HCT116 (cell line): Measurements from ENCODE around the gene PLEKHG3. TPM values are rescaled to one million over a fixed set of nuclear protein-coding genes. Genes with fewer than 3 reads are reported as not detected.

Source experiments
- ATAC-seq: fragments of 200-7000 bp; cut with Tn5 transposase; 2 replicates; pipeline ENCODE4 v1.9.1; 2020; ENCODE audit warnings: mild to moderate bottlenecking, moderate library complexity
- BruUV-seq: library from RNA; stranded (reverse); fragments of 400-500 nt; replicated peaks from 2 replicates; lab custom pipeline; 2021; lab: Mats Ljungman, UMichigan
- CTCF ChIA-PET: fragments of 300-600 bp; sonication (Branson Sonifier 250); formaldehyde crosslinking; loops from one replicate; lab custom pipeline; 2021; ENCODE audit warnings: antibody characterized with exemption; lab: Charles Lee
- POLR2A ChIA-PET: fragments of 300-600, 350-600 bp; sonication (Branson Sonifier 250); formaldehyde crosslinking; loops from one replicate; lab custom pipeline; 2021; ENCODE audit warnings: antibody characterized with exemption; lab: Charles Lee
- RAD21 ChIA-PET, 2 experiments: fragments of 300-600 bp; sonication (Branson Sonifier 250); formaldehyde crosslinking; loops; one replicate each; lab custom pipeline; 2023; ENCODE audit warnings: low total read pairs in 2 of 2; ENCODE audit not compliant: uncharacterized antibody in 2 of 2, unreplicated experiment in 2 of 2, low non-redundant PET in 1 of 2; lab: Charles Lee
- DNase-seq: peaks from one replicate; pipeline ENCODE4 v3.0.0-alpha.2; 2010; ENCODE audit warnings: low read depth, low spot score
- H2AFZ ChIP-seq: fragments of 200-600 bp; shearing (Covaris generic), sonication (generic); 2 replicates; pipeline ENCODE4 v1.6.1; 2017; ENCODE audit warnings: low read depth, mixed run types, mixed read lengths, antibody characterized with exemption, low read length; ENCODE audit not compliant: poor library complexity, severe bottlenecking
- H3K27ac ChIP-seq: 2 replicates; pipeline ENCODE4 v1.5.1; 2012; ENCODE audit warnings: low read depth, low read length
- H3K27me3 ChIP-seq: fragments of 200-600 bp; sonication (generic); 2 replicates; pipeline ENCODE4 v1.6.1; 2016; ENCODE audit warnings: mixed run types, low read length, mixed read lengths; ENCODE audit not compliant: insufficient read depth
- H3K36me3 ChIP-seq, 2 experiments: fragments of 200-500 bp in 1 of 2; fragments of 200-600 bp in 1 of 2; sonication (Bioruptor generic) in 1 of 2; sonication (generic) in 1 of 2; 2 replicates each; pipeline versions ENCODE4 v1.5.1 to v1.6.1; 2014 to 2016; ENCODE audit warnings: low read length in 2 of 2, inconsistent platforms in 1 of 2, mixed read lengths in 1 of 2, mixed run types in 1 of 2; ENCODE audit not compliant: insufficient read depth in 2 of 2, control insufficient read depth in 1 of 2
- H3K4me1 ChIP-seq, 2 experiments: fragments of 200-600 bp in 1 of 2; sonication (generic) in 1 of 2; 2 replicates each; pipeline versions ENCODE4 v1.5.1 to v1.6.1; 2012 to 2017; ENCODE audit warnings: low read length in 2 of 2, inconsistent platforms in 1 of 2, mild to moderate bottlenecking in 1 of 2, mixed read lengths in 1 of 2, mixed run types in 1 of 2, moderate library complexity in 1 of 2; ENCODE audit not compliant: insufficient read depth in 2 of 2, control insufficient read depth in 1 of 2
- H3K4me2 ChIP-seq: fragments of 200-600 bp; sonication (generic); 2 replicates; pipeline ENCODE4 v1.6.1; 2017; ENCODE audit warnings: mixed run types, low read length, mixed read lengths
- H3K4me3 ChIP-seq, 2 experiments: fragments of 200-600 bp in 1 of 2; sonication (generic) in 1 of 2; replicated peaks in 1 of 2; 2 replicates each; pipeline ENCODE4 v1.5.1; 2011 to 2016; ENCODE audit warnings: low read length in 2 of 2, control low read depth in 1 of 2, low read depth in 1 of 2, mild to moderate bottlenecking in 1 of 2, mixed read lengths in 1 of 2, mixed run types in 1 of 2
- H3K79me2 ChIP-seq: fragments of 200-600 bp; sonication (generic); 2 replicates; pipeline ENCODE4 v1.6.1; 2017; ENCODE audit warnings: mild to moderate bottlenecking, mixed run types, low read length, moderate library complexity, mixed read lengths; ENCODE audit not compliant: insufficient read depth
- H3K9ac ChIP-seq: fragments of 200-600 bp; sonication (generic); 2 replicates; pipeline ENCODE4 v1.6.1; 2016; ENCODE audit warnings: low read length, mixed read lengths
- H3K9me2 ChIP-seq: fragments of 200-600 bp; sonication (generic), shearing (Covaris generic); 2 replicates; pipeline ENCODE4 v1.6.1; 2017; ENCODE audit warnings: mixed run types, mild to moderate bottlenecking, moderate library complexity; ENCODE audit not compliant: insufficient read depth
- H3K9me3 ChIP-seq, 2 experiments: fragments of 200-500 bp in 1 of 2; fragments of 200-600 bp in 1 of 2; sonication (Bioruptor generic) in 1 of 2; sonication (generic) in 1 of 2; 2 replicates each; pipeline ENCODE4 v1.6.1; 2014 to 2017; ENCODE audit warnings: low read length in 2 of 2, mixed read lengths in 2 of 2, inconsistent platforms in 1 of 2, low read depth in 1 of 2, mild to moderate bottlenecking in 1 of 2, mixed run types in 1 of 2, moderate library complexity in 1 of 2; ENCODE audit not compliant: control insufficient read depth in 1 of 2, insufficient read depth in 1 of 2
- H4K20me1 ChIP-seq: fragments of 200-600 bp; sonication (generic), shearing (Covaris generic); 2 replicates; pipeline ENCODE4 v1.6.1; 2017; ENCODE audit warnings: mixed run types, mild to moderate bottlenecking, moderate library complexity; ENCODE audit not compliant: insufficient read depth
- ATF3 ChIP-seq: IDR thresholded peaks from 2 replicates; pipeline ENCODE4 v1.6.1; 2012
- CBX3 ChIP-seq: IDR thresholded peaks from 2 replicates; pipeline ENCODE4 v1.6.1; 2012; ENCODE audit warnings: low read depth
- CEBPB ChIP-seq: IDR thresholded peaks from 2 replicates; pipeline ENCODE4 v1.6.1; 2012; ENCODE audit warnings: low read depth
- CTCF ChIP-seq, 3 experiments: fragments of 200-600 bp in 1 of 3; sonication (generic) in 1 of 3; IDR thresholded peaks in 2 of 3; conservative IDR thresholded peaks in 1 of 3; 2 replicates each; pipeline ENCODE4 v1.5.1; 2012 to 2017; ENCODE audit warnings: low read depth in 2 of 3, low read length in 2 of 3, antibody characterized with exemption in 1 of 3, borderline replicate concordance in 1 of 3, control low read depth in 1 of 3, mild to moderate bottlenecking in 1 of 3, mixed read lengths in 1 of 3, mixed run types in 1 of 3, moderate library complexity in 1 of 3; ENCODE audit not compliant: insufficient read depth in 1 of 3
- EGR1 ChIP-seq: IDR thresholded peaks from 2 replicates; pipeline ENCODE4 v1.6.1; 2012; ENCODE audit warnings: low read depth
- ELF1 ChIP-seq: IDR thresholded peaks from 2 replicates; pipeline ENCODE4 v1.6.1; 2012; ENCODE audit warnings: low read depth, borderline replicate concordance
- EZH2 ChIP-seq: fragments of 200-600 bp; sonication (generic); IDR thresholded peaks from 2 replicates; pipeline ENCODE4 v1.6.1; 2017; ENCODE audit warnings: antibody characterized with exemption, mixed run types
- EZH2phosphoT487 ChIP-seq: fragments of 200-600 bp; IDR thresholded peaks from 2 replicates; pipeline ENCODE4 v1.6.1; 2018; ENCODE audit warnings: antibody characterized with exemption, borderline replicate concordance
- FOSL1 ChIP-seq: IDR thresholded peaks from 2 replicates; pipeline ENCODE4 v1.6.1; 2012; ENCODE audit warnings: low read depth
- JUND ChIP-seq: IDR thresholded peaks from 2 replicates; pipeline ENCODE4 v1.6.1; 2012
- MAX ChIP-seq: IDR thresholded peaks from 2 replicates; pipeline ENCODE4 v1.6.1; 2012
- POLR2A ChIP-seq: IDR thresholded peaks from 2 replicates; pipeline ENCODE4 v1.7.0; 2011; ENCODE audit warnings: borderline replicate concordance; ENCODE audit not compliant: insufficient read depth, insufficient read length; ENCODE audit errors: extremely low read depth
- POLR2AphosphoS5 ChIP-seq: IDR thresholded peaks from 2 replicates; pipeline ENCODE4 v1.6.1; 2011; ENCODE audit warnings: mild to moderate bottlenecking, low read depth, low read length, moderate library complexity
- REST ChIP-seq: IDR thresholded peaks from 2 replicates; pipeline ENCODE4 v1.6.1; 2012; ENCODE audit warnings: low read depth
- SIN3A ChIP-seq: IDR thresholded peaks from 2 replicates; pipeline ENCODE4 v1.6.1; 2012; ENCODE audit warnings: low read depth
- SP1 ChIP-seq: IDR thresholded peaks from 2 replicates; pipeline ENCODE4 v1.6.1; 2012; ENCODE audit warnings: low read depth
- TCF7L2 ChIP-seq: IDR thresholded peaks from 2 replicates; pipeline ENCODE4 v1.7.0; 2011; ENCODE audit warnings: borderline replicate concordance, inconsistent platforms; ENCODE audit not compliant: insufficient read depth, insufficient read length; ENCODE audit errors: extremely low read depth
- ZBTB33 ChIP-seq: IDR thresholded peaks from 2 replicates; pipeline ENCODE4 v1.6.1; 2011; ENCODE audit warnings: mild to moderate bottlenecking, low read length, moderate library complexity; ENCODE audit not compliant: insufficient replicate concordance; ENCODE audit errors: extremely low read depth
- ZFX ChIP-seq: fragments of 450-650 bp; IDR thresholded peaks from 2 replicates; pipeline ENCODE4 v1.6.1; 2017
- ZNF274 ChIP-seq: fragments of 200-500 bp; sonication (Bioruptor generic); IDR thresholded peaks from 2 replicates; pipeline ENCODE4 v1.6.1; 2014; ENCODE audit warnings: mild to moderate bottlenecking, low read depth, low read length, inconsistent platforms
- intact Hi-C: fragments of 100-400 bp; cut with micrococcal nuclease; formaldehyde crosslinking; loops from 2 replicates; pipeline ENCODE4 v1.10.0; 2022
- total RNA-seq: library from RNA; stranded (reverse); gene quantifications from one replicate; pipeline ENCODE4 v1.2.1, GENCODE V29; 2021; ENCODE audit not compliant: unreplicated experiment

Gene PLEKHG3
- total RNA-seq, 1 experiment from 2014 or later = 55.6 TPM

- ChIA-PET CTCF (no interaction called here), RAD21 (no interaction called here)
- ATAC-seq = no peak
These were observed 11.0 kb upstream of the PLEKHG3 start for GRCh38 chr14:64692986-64693809.

More at GRCh38 chr14:64692986-64693809, 11.0 kb upstream of the PLEKHG3 start:
- H3K4me2 ChIP-seq = no peak overlapping the region
- no peaks in the 10 kb centered on the region for H3K4me1 ChIP-seq
- H3K36me3 ChIP-seq = no peaks in the 10 kb centered on the region
- no peak overlapping the region for H3K27ac ChIP-seq
- no peak overlapping the region for H2AFZ ChIP-seq
- no peaks in the 10 kb centered on the region for H3K9me3 ChIP-seq
- no peaks in the 10 kb centered on the region for H4K20me1 ChIP-seq
- H3K79me2 ChIP-seq = no peaks in the 10 kb centered on the region
- BruUV-seq = no TSS peak
- no peak for DNase-seq
- intact Hi-C loops = no loop called here
- POLR2A ChIA-PET = interaction anchor here (1.2 to 1.9 kb wide), 2 partner anchors 10 to 11 kb away, joined by 3 to 4 read pairs; no protein-coding TSS in a partner anchor
- no peaks in the 10 kb centered on the region for H3K9me2 ChIP-seq
- H3K27me3 ChIP-seq = no peaks in the 10 kb centered on the region; the same call in 1 of the 2 replicates
- H3K4me3 ChIP-seq = no peak overlapping the region
- TF ChIP-seq FOSL1 = no peak
- no peak for TF ChIP-seq EZH2
- TF ChIP-seq ZBTB33 = no peak
- no peak for TF ChIP-seq ELF1
- TF ChIP-seq CEBPB = no peak
- TF ChIP-seq SP1 = no peak
- no peak for TF ChIP-seq POLR2A
- TF ChIP-seq CTCF (IDR thresholded peaks at IDR 0.05 in 2 of 3, conservative IDR thresholded peaks at IDR 0.05 in 1 of 3; ENCODE audit: borderline replicate concordance in 1 of 3, insufficient read depth in 1 of 3, low read depth in 2 of 3, low read length in 2 of 3) = no peak
- no peak for TF ChIP-seq TCF7L2
- no peak for TF ChIP-seq POLR2AphosphoS5
- TF ChIP-seq EGR1 = no peak
- TF ChIP-seq JUND = no peak
- TF ChIP-seq EZH2phosphoT487 = no peak
- TF ChIP-seq ZFX = no peak
- no peak for TF ChIP-seq REST
- no peak for TF ChIP-seq MAX
- TF ChIP-seq ATF3 = no peak
- TF ChIP-seq SIN3A = no peak
- no peak for TF ChIP-seq ZNF274
- no peak for TF ChIP-seq CBX3
- TF ChIP-seq, all 23 proteins: peak for 0
- no peak overlapping the region for H3K9ac ChIP-seq
